HCT116 (cell line): Measurements from ENCODE around the gene PDCD2L. TPM values are rescaled to one million over a fixed set of nuclear protein-coding genes. Genes with fewer than 3 reads are reported as not detected.

Source experiments
- ATAC-seq: fragments of 200-7000 bp; cut with Tn5 transposase; 2 replicates; pipeline ENCODE4 v1.9.1; 2020; ENCODE audit warnings: mild to moderate bottlenecking, moderate library complexity
- BruUV-seq: library from RNA; stranded (reverse); fragments of 400-500 nt; replicated peaks from 2 replicates; lab custom pipeline; 2021; lab: Mats Ljungman, UMichigan
- CTCF ChIA-PET: fragments of 300-600 bp; sonication (Branson Sonifier 250); formaldehyde crosslinking; loops from one replicate; lab custom pipeline; 2021; ENCODE audit warnings: antibody characterized with exemption; lab: Charles Lee
- POLR2A ChIA-PET: fragments of 300-600, 350-600 bp; sonication (Branson Sonifier 250); formaldehyde crosslinking; loops from one replicate; lab custom pipeline; 2021; ENCODE audit warnings: antibody characterized with exemption; lab: Charles Lee
- RAD21 ChIA-PET, 2 experiments: fragments of 300-600 bp; sonication (Branson Sonifier 250); formaldehyde crosslinking; loops; one replicate each; lab custom pipeline; 2023; ENCODE audit warnings: low total read pairs in 2 of 2; ENCODE audit not compliant: uncharacterized antibody in 2 of 2, unreplicated experiment in 2 of 2, low non-redundant PET in 1 of 2; lab: Charles Lee
- DNase-seq: peaks from one replicate; pipeline ENCODE4 v3.0.0-alpha.2; 2010; ENCODE audit warnings: low read depth, low spot score
- H2AFZ ChIP-seq: fragments of 200-600 bp; shearing (Covaris generic), sonication (generic); 2 replicates; pipeline ENCODE4 v1.6.1; 2017; ENCODE audit warnings: low read depth, mixed run types, mixed read lengths, antibody characterized with exemption, low read length; ENCODE audit not compliant: poor library complexity, severe bottlenecking
- H3K27ac ChIP-seq: 2 replicates; pipeline ENCODE4 v1.5.1; 2012; ENCODE audit warnings: low read depth, low read length
- H3K27me3 ChIP-seq: fragments of 200-600 bp; sonication (generic); 2 replicates; pipeline ENCODE4 v1.6.1; 2016; ENCODE audit warnings: mixed run types, low read length, mixed read lengths; ENCODE audit not compliant: insufficient read depth
- H3K36me3 ChIP-seq, 2 experiments: fragments of 200-500 bp in 1 of 2; fragments of 200-600 bp in 1 of 2; sonication (Bioruptor generic) in 1 of 2; sonication (generic) in 1 of 2; 2 replicates each; pipeline versions ENCODE4 v1.5.1 to v1.6.1; 2014 to 2016; ENCODE audit warnings: low read length in 2 of 2, inconsistent platforms in 1 of 2, mixed read lengths in 1 of 2, mixed run types in 1 of 2; ENCODE audit not compliant: insufficient read depth in 2 of 2, control insufficient read depth in 1 of 2
- H3K4me1 ChIP-seq, 2 experiments: fragments of 200-600 bp in 1 of 2; sonication (generic) in 1 of 2; 2 replicates each; pipeline versions ENCODE4 v1.5.1 to v1.6.1; 2012 to 2017; ENCODE audit warnings: low read length in 2 of 2, inconsistent platforms in 1 of 2, mild to moderate bottlenecking in 1 of 2, mixed read lengths in 1 of 2, mixed run types in 1 of 2, moderate library complexity in 1 of 2; ENCODE audit not compliant: insufficient read depth in 2 of 2, control insufficient read depth in 1 of 2
- H3K4me2 ChIP-seq: fragments of 200-600 bp; sonication (generic); 2 replicates; pipeline ENCODE4 v1.6.1; 2017; ENCODE audit warnings: mixed run types, low read length, mixed read lengths
- H3K4me3 ChIP-seq, 2 experiments: fragments of 200-600 bp in 1 of 2; sonication (generic) in 1 of 2; replicated peaks in 1 of 2; 2 replicates each; pipeline ENCODE4 v1.5.1; 2011 to 2016; ENCODE audit warnings: low read length in 2 of 2, control low read depth in 1 of 2, low read depth in 1 of 2, mild to moderate bottlenecking in 1 of 2, mixed read lengths in 1 of 2, mixed run types in 1 of 2
- H3K79me2 ChIP-seq: fragments of 200-600 bp; sonication (generic); 2 replicates; pipeline ENCODE4 v1.6.1; 2017; ENCODE audit warnings: mild to moderate bottlenecking, mixed run types, low read length, moderate library complexity, mixed read lengths; ENCODE audit not compliant: insufficient read depth
- H3K9ac ChIP-seq: fragments of 200-600 bp; sonication (generic); 2 replicates; pipeline ENCODE4 v1.6.1; 2016; ENCODE audit warnings: low read length, mixed read lengths
- H3K9me2 ChIP-seq: fragments of 200-600 bp; sonication (generic), shearing (Covaris generic); 2 replicates; pipeline ENCODE4 v1.6.1; 2017; ENCODE audit warnings: mixed run types, mild to moderate bottlenecking, moderate library complexity; ENCODE audit not compliant: insufficient read depth
- H3K9me3 ChIP-seq, 2 experiments: fragments of 200-500 bp in 1 of 2; fragments of 200-600 bp in 1 of 2; sonication (Bioruptor generic) in 1 of 2; sonication (generic) in 1 of 2; 2 replicates each; pipeline ENCODE4 v1.6.1; 2014 to 2017; ENCODE audit warnings: low read length in 2 of 2, mixed read lengths in 2 of 2, inconsistent platforms in 1 of 2, low read depth in 1 of 2, mild to moderate bottlenecking in 1 of 2, mixed run types in 1 of 2, moderate library complexity in 1 of 2; ENCODE audit not compliant: control insufficient read depth in 1 of 2, insufficient read depth in 1 of 2
- H4K20me1 ChIP-seq: fragments of 200-600 bp; sonication (generic), shearing (Covaris generic); 2 replicates; pipeline ENCODE4 v1.6.1; 2017; ENCODE audit warnings: mixed run types, mild to moderate bottlenecking, moderate library complexity; ENCODE audit not compliant: insufficient read depth
- ATF3 ChIP-seq: IDR thresholded peaks from 2 replicates; pipeline ENCODE4 v1.6.1; 2012
- CBX3 ChIP-seq: IDR thresholded peaks from 2 replicates; pipeline ENCODE4 v1.6.1; 2012; ENCODE audit warnings: low read depth
- EGR1 ChIP-seq: IDR thresholded peaks from 2 replicates; pipeline ENCODE4 v1.6.1; 2012; ENCODE audit warnings: low read depth
- ELF1 ChIP-seq: IDR thresholded peaks from 2 replicates; pipeline ENCODE4 v1.6.1; 2012; ENCODE audit warnings: low read depth, borderline replicate concordance
- EZH2phosphoT487 ChIP-seq: fragments of 200-600 bp; IDR thresholded peaks from 2 replicates; pipeline ENCODE4 v1.6.1; 2018; ENCODE audit warnings: antibody characterized with exemption, borderline replicate concordance
- MAX ChIP-seq: IDR thresholded peaks from 2 replicates; pipeline ENCODE4 v1.6.1; 2012
- POLR2AphosphoS5 ChIP-seq: IDR thresholded peaks from 2 replicates; pipeline ENCODE4 v1.6.1; 2011; ENCODE audit warnings: mild to moderate bottlenecking, low read depth, low read length, moderate library complexity
- SIN3A ChIP-seq: IDR thresholded peaks from 2 replicates; pipeline ENCODE4 v1.6.1; 2012; ENCODE audit warnings: low read depth
- SP1 ChIP-seq: IDR thresholded peaks from 2 replicates; pipeline ENCODE4 v1.6.1; 2012; ENCODE audit warnings: low read depth
- SRF ChIP-seq: IDR thresholded peaks from 2 replicates; pipeline ENCODE4 v1.6.1; 2012; ENCODE audit warnings: low read depth
- YY1 ChIP-seq: IDR thresholded peaks from 2 replicates; pipeline ENCODE4 v1.6.1; 2011; ENCODE audit warnings: low read length, low read depth, moderate library complexity, mild to moderate bottlenecking; ENCODE audit not compliant: insufficient replicate concordance; ENCODE audit errors: extremely low read depth
- ZFX ChIP-seq: fragments of 450-650 bp; IDR thresholded peaks from 2 replicates; pipeline ENCODE4 v1.6.1; 2017
- ZNF274 ChIP-seq: fragments of 200-500 bp; sonication (Bioruptor generic); IDR thresholded peaks from 2 replicates; pipeline ENCODE4 v1.6.1; 2014; ENCODE audit warnings: mild to moderate bottlenecking, low read depth, low read length, inconsistent platforms
- intact Hi-C: fragments of 100-400 bp; cut with micrococcal nuclease; formaldehyde crosslinking; loops from 2 replicates; pipeline ENCODE4 v1.10.0; 2022
- total RNA-seq: library from RNA; stranded (reverse); gene quantifications from one replicate; pipeline ENCODE4 v1.2.1, GENCODE V29; 2021; ENCODE audit not compliant: unreplicated experiment
- TF ChIP-seq, protein P1 (sequence below), 3 experiments: fragments of 200-600 bp in 1 of 3; sonication (generic) in 1 of 3; IDR thresholded peaks in 2 of 3; conservative IDR thresholded peaks in 1 of 3; 2 replicates each; pipeline ENCODE4 v1.5.1; 2012 to 2017; ENCODE audit warnings: low read depth in 2 of 3, low read length in 2 of 3, antibody characterized with exemption in 1 of 3, borderline replicate concordance in 1 of 3, control low read depth in 1 of 3, mild to moderate bottlenecking in 1 of 3, mixed read lengths in 1 of 3, mixed run types in 1 of 3, moderate library complexity in 1 of 3; ENCODE audit not compliant: insufficient read depth in 1 of 3

Gene PDCD2L
- total RNA-seq, 1 experiment from 2014 or later: 30.0 TPM

- Histone ChIP-seq H3K9me2 (no peaks in the 10 kb centered on the region), H3K4me2 (no peak overlapping the region), H4K20me1 (no peaks in the 10 kb centered on the region), H3K27me3 (no peaks in the 10 kb centered on the region), H3K9me3 (no peaks in the 10 kb centered on the region), H3K4me3 (no peak overlapping the region), H2AFZ (no peak overlapping the region), H3K27ac (peak overlapping the region; percentile 79; the same call in 1 of the 2 replicates), H3K4me1 (peaks cover 15 to 23% of the 10 kb centered on the region in 2 experiments), H3K9ac (no peak overlapping the region), H3K36me3 (peaks cover 3 to 7% of the 10 kb centered on the region in 2 experiments; a peak in 2 of 4 replicates), H3K79me2 (no peaks in the 10 kb centered on the region)
- intact Hi-C loops: loop anchor here (10.0 kb wide), 1 partner anchor 1183 kb away; no protein-coding TSS in a partner anchor
- no peak for DNase-seq
- RAD21 ChIA-PET: no interaction called here
- BruUV-seq: no TSS peak
- TF ChIP-seq MAX (no peak), SRF (no peak), ATF3 (no peak), CBX3 (no peak), ELF1 (no peak), EZH2phosphoT487 (no peak)
- CTCF ChIA-PET: interaction anchor here (0.9 kb wide), 1 partner anchor 11 kb away, joined by 3 read pairs; no protein-coding TSS in a partner anchor
- POLR2A ChIA-PET: no interaction called here
- ATAC-seq: no peak
These were observed 46.8 kb upstream of the PDCD2L start for GRCh38 chr19:34357431-34357830.

GRCh38 chr19:34359140-34359953, 44.9 kb upstream of the PDCD2L start:
- peak overlapping the region; percentile 58 for H3K9ac ChIP-seq
- ChIA-PET RAD21 (interaction anchor here in 1 of 2 experiments (0.6 kb wide), 1 partner anchor 102 kb away, joined by 4 read pairs; no protein-coding TSS in a partner anchor), CTCF (interaction anchor here (0.5 to 1.5 kb wide), 5 partner anchors 9 to 123 kb away, joined by 3 to 6 read pairs (median 3); no protein-coding TSS in a partner anchor), POLR2A (interaction anchor here (1.6 to 1.7 kb wide), 2 partner anchors 28 to 69 kb away, joined by 5 to 7 read pairs; partner anchors contain the start of gene UBA2)
- TF ChIP-seq, protein P1, sequence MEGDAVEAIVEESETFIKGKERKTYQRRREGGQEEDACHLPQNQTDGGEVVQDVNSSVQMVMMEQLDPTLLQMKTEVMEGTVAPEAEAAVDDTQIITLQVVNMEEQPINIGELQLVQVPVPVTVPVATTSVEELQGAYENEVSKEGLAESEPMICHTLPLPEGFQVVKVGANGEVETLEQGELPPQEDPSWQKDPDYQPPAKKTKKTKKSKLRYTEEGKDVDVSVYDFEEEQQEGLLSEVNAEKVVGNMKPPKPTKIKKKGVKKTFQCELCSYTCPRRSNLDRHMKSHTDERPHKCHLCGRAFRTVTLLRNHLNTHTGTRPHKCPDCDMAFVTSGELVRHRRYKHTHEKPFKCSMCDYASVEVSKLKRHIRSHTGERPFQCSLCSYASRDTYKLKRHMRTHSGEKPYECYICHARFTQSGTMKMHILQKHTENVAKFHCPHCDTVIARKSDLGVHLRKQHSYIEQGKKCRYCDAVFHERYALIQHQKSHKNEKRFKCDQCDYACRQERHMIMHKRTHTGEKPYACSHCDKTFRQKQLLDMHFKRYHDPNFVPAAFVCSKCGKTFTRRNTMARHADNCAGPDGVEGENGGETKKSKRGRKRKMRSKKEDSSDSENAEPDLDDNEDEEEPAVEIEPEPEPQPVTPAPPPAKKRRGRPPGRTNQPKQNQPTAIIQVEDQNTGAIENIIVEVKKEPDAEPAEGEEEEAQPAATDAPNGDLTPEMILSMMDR (IDR thresholded peaks at IDR 0.05 in 2 of 3, conservative IDR thresholded peaks at IDR 0.05 in 1 of 3; ENCODE audit: borderline replicate concordance in 1 of 3, insufficient read depth in 1 of 3, low read depth in 2 of 3, low read length in 2 of 3): peak in 2 of 3 experiments; percentile 62 to 70; a peak in 5 of 6 replicates
- peak; percentile 48 for TF ChIP-seq POLR2AphosphoS5
- no peak for TF ChIP-seq ZNF274
- TF ChIP-seq YY1: peak; percentile 90
- peak; percentile 75; the same call in 1 of the 2 replicates for TF ChIP-seq ZFX
- TF ChIP-seq CBX3: no peak
- peak; percentile 66 for TF ChIP-seq SIN3A
- TF ChIP-seq EGR1: peak; percentile 84
- peak; percentile 80 for TF ChIP-seq SP1
- peak; percentile 93 for TF ChIP-seq MAX
- BruUV-seq: no TSS peak
- H3K4me3 ChIP-seq: peak overlapping the region; percentile 56 to 58
- H3K9me3 ChIP-seq: no peaks in the 10 kb centered on the region
- no peak overlapping the region for H2AFZ ChIP-seq
- H3K4me1 ChIP-seq: peaks cover 18 to 34% of the 10 kb centered on the region in 2 experiments
- no peaks in the 10 kb centered on the region for H4K20me1 ChIP-seq
- peak; percentile 98 for DNase-seq
- H3K4me2 ChIP-seq: peak overlapping the region; percentile 82
- peak overlapping the region; percentile 79 for H3K27ac ChIP-seq
- no peaks in the 10 kb centered on the region for H3K9me2 ChIP-seq
- no peaks in the 10 kb centered on the region for H3K79me2 ChIP-seq
- H3K36me3 ChIP-seq: no peaks in the 10 kb centered on the region
- ATAC-seq: peak; percentile 98
- intact Hi-C loops: loop anchor here (10.0 kb wide), 1 partner anchor 1185 kb away; no protein-coding TSS in a partner anchor
- no peaks in the 10 kb centered on the region for H3K27me3 ChIP-seq
